Stomach (tissue), 4 donors: ENCODE data around the gene LRRC27.

Experiments used
- EP300 ChIP-seq: sonication (generic); formaldehyde crosslinking; IDR thresholded peaks from one replicate; pipeline ENCODE4 v1.6.1; 2017; ENCODE audit warnings: antibody characterized with exemption
- POLR2A ChIP-seq, 4 donors: fragments of 450-650 bp; IDR thresholded peaks; one replicate each; pipeline ENCODE4 v1.6.1; 2016; ENCODE audit warnings: antibody characterized with exemption in 4 of 4, control low read depth in 2 of 4, mild to moderate bottlenecking in 1 of 4, moderate library complexity in 1 of 4
- POLR2AphosphoS5 ChIP-seq, 3 donors: sonication (generic); formaldehyde crosslinking; IDR thresholded peaks; one replicate each; pipeline ENCODE4 v1.6.1; 2016; ENCODE audit warnings: antibody characterized with exemption in 3 of 3
- TF ChIP-seq, protein P1 (sequence below), 7 experiments: fragments of 450-650 bp in 4 of 7; fragments of 200-600 bp in 3 of 7; sonication (generic) in 3 of 7; IDR thresholded peaks; one replicate each; pipeline ENCODE4 v1.5.1; 2016 to 2019; ENCODE audit warnings: antibody characterized with exemption in 7 of 7, control low read depth in 2 of 7, mild to moderate bottlenecking in 1 of 7

DNA sequence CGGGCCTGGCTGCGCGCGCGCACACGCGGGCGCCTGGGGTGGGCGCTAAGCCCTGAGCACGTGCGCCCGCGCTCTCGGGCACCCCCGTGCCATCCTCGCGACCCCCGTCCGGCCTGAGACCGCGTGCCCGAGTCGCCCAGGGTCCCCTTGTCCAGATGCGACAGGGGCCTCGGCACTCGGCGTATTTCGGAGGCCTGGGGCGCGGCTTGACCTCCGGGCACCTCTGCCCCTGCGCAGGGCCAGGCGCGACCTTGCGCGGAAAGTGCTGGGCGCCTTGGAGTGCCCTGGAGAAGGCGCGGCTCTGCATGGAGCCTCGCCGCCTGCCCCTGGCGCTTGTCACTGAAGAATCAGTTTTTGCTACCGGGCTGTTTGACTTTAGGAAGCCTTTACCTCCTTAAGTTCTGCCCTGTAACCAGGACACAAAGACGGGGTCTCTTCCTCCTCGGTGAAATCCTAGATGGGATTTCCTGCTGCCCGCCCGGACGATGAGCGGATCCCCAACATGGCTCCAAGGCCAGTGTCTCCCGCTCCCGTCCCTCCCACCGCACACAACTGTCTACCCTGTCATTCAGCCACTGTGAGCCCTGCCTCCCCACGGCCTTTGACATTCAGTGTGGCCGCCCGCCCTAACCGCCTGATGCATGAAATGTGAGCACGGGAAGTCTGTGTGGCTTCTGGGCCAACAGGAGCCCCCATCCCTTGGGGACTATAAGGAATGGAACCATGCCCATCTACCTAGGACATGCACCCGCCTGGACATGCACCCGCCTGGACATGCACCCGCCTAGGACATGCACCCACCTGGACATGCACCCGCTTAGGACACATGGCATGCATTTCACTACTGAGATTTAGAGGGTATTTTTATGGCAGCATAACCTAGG, 23.2 kb upstream of the LRRC27 start:
- TF ChIP-seq, protein P1, sequence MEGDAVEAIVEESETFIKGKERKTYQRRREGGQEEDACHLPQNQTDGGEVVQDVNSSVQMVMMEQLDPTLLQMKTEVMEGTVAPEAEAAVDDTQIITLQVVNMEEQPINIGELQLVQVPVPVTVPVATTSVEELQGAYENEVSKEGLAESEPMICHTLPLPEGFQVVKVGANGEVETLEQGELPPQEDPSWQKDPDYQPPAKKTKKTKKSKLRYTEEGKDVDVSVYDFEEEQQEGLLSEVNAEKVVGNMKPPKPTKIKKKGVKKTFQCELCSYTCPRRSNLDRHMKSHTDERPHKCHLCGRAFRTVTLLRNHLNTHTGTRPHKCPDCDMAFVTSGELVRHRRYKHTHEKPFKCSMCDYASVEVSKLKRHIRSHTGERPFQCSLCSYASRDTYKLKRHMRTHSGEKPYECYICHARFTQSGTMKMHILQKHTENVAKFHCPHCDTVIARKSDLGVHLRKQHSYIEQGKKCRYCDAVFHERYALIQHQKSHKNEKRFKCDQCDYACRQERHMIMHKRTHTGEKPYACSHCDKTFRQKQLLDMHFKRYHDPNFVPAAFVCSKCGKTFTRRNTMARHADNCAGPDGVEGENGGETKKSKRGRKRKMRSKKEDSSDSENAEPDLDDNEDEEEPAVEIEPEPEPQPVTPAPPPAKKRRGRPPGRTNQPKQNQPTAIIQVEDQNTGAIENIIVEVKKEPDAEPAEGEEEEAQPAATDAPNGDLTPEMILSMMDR (IDR thresholded peaks at IDR 0.05), result no peak
- TF ChIP-seq POLR2A (IDR thresholded peaks at IDR 0.05) (no peak), POLR2AphosphoS5 (IDR thresholded peaks at IDR 0.05) (no peak), EP300 (no peak)
